ENCODE results near the gene C1GALT1.
"Not testable (repeated sequence)": the region's sequence is repeated elsewhere in the genome, so short reads cannot be mapped to it uniquely, and the experiment has no call there.

C1GALT1 gene

GRCh38 chr7:7146837-7147236, 35.5 kb upstream of the C1GALT1 start:
- DNase-seq (ENCODE audit: low spot score) = no peak
- TF ChIP-seq CTCF (IDR thresholded peaks at IDR 0.05) = no peak
- Histone ChIP-seq H3K4me3 (no peak overlapping the region), H3K27ac (no peak overlapping the region)

GRCh38 chr7:7148798-7149481, 33.4 kb upstream of the C1GALT1 start:
- Histone ChIP-seq H3K27ac (no peak overlapping the region), H3K4me3 (no peak overlapping the region)
- no peak for DNase-seq (ENCODE audit: low spot score)
- no peak for TF ChIP-seq CTCF (IDR thresholded peaks at IDR 0.05)

GRCh38 chr7:7151285-7151684, 31.1 kb upstream of the C1GALT1 start:
- no peak overlapping the region for H3K27ac ChIP-seq
- no peak for TF ChIP-seq CTCF (IDR thresholded peaks at IDR 0.05)
- H3K4me3 ChIP-seq = no peak overlapping the region
- no peak for DNase-seq (ENCODE audit: low spot score)

GRCh38 chr7:7151865-7152264, 30.5 kb upstream of the C1GALT1 start:
- H3K4me3 ChIP-seq = no peak overlapping the region
- no peak overlapping the region for H3K27ac ChIP-seq
- TF ChIP-seq CTCF (IDR thresholded peaks at IDR 0.05) = no peak
- DNase-seq (ENCODE audit: low spot score) = no peak

- H3K27ac ChIP-seq = no peak overlapping the region
- TF ChIP-seq CTCF (IDR thresholded peaks at IDR 0.05) = no peak
- H3K4me3 ChIP-seq = no peak overlapping the region
- DNase-seq (ENCODE audit: low spot score) = no peak
Observed at GRCh38 chr7:7152315-7152714, 30.0 kb upstream of the C1GALT1 start.

GRCh38 chr7:7154355-7154754, 28.0 kb upstream of the C1GALT1 start:
- H3K4me3 ChIP-seq; H3K27ac ChIP-seq; DNase-seq (ENCODE audit: low spot score): not testable (repeated sequence)

- no peak overlapping the region for H3K4me3 ChIP-seq
- no peak overlapping the region for H3K27ac ChIP-seq
- DNase-seq (ENCODE audit: low spot score) = no peak
- no peak for TF ChIP-seq CTCF (IDR thresholded peaks at IDR 0.05)
Observed at GRCh38 chr7:7156663-7157062, 25.7 kb upstream of the C1GALT1 start.
